Parathyroid adenoma (tissue), 2 donors: Measurements from ENCODE around the gene CACNA1B.

Source experiments
- H2AFZ ChIP-seq: fragments of 300-600 bp; sonication (generic); one replicate; pipeline ENCODE4 v1.7.0; 2017; ENCODE audit warnings: antibody characterized with exemption, mild to moderate bottlenecking
- H3K27ac ChIP-seq: fragments of 300-600 bp; sonication (generic); one replicate; pipeline ENCODE4 v1.7.0; 2017
- H3K27me3 ChIP-seq: fragments of 300-600 bp; sonication (generic); one replicate; pipeline ENCODE4 v1.7.0; 2017; ENCODE audit warnings: low read length; ENCODE audit not compliant: control insufficient read depth, insufficient read depth
- H3K36me3 ChIP-seq: fragments of 300-600 bp; sonication (generic); one replicate; pipeline ENCODE4 v1.7.0; 2017; ENCODE audit warnings: low read length; ENCODE audit not compliant: control insufficient read depth, insufficient read depth
- H3K4me1 ChIP-seq: fragments of 300-600 bp; sonication (generic); one replicate; pipeline ENCODE4 v1.7.0; 2017; ENCODE audit warnings: control low read depth
- H3K4me2 ChIP-seq: fragments of 300-600 bp; sonication (generic); one replicate; pipeline ENCODE4 v1.7.0; 2017; ENCODE audit warnings: low read length
- H3K4me3 ChIP-seq: fragments of 300-600 bp; sonication (generic); one replicate; pipeline ENCODE4 v1.7.0; 2017; ENCODE audit warnings: low read depth, low read length
- H3K79me2 ChIP-seq: fragments of 300-600 bp; sonication (generic); one replicate; pipeline ENCODE4 v1.7.0; 2017; ENCODE audit warnings: control low read depth
- H3K9ac ChIP-seq: fragments of 300-600 bp; sonication (generic); one replicate; pipeline ENCODE4 v1.7.0; 2017; ENCODE audit warnings: mild to moderate bottlenecking
- H3K9me3 ChIP-seq: fragments of 300-600 bp; sonication (generic); one replicate; pipeline ENCODE4 v1.7.0; 2017; ENCODE audit warnings: low read length; ENCODE audit not compliant: control insufficient read depth
- TF ChIP-seq, protein P1 (sequence below): fragments of 300-600 bp; sonication (generic); IDR thresholded peaks from one replicate; pipeline ENCODE4 v1.7.0; 2017; ENCODE audit warnings: antibody characterized with exemption, mild to moderate bottlenecking
- donor health status: primary hyperparathyroidism.

Gene CACNA1B

DNA sequence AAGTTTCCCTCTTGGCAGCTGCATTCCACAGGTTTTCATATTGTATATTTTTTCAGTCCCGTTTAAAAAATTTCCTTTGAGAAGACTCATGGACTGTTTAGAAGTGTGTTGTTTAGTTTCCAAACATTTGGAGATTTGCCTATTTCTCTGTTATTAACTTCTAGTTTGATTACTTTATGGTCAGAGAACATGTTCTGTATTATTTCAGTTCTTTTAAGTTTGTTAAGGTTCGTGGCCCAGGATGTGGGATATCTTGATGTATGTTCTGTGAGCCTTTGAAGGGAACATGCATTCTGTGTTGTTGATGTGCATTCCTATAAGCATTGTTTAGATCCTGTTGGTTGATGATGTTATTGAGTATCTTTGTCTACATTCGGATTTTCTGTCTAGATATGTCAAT, 153.6 kb downstream of the CACNA1B start:
- H3K4me2 ChIP-seq = no peak overlapping the region
- no peaks in the 10 kb centered on the region for H3K36me3 ChIP-seq
- H3K9me3 ChIP-seq = no peaks in the 10 kb centered on the region
- H3K79me2 ChIP-seq = no peaks in the 10 kb centered on the region
- TF ChIP-seq, protein P1, sequence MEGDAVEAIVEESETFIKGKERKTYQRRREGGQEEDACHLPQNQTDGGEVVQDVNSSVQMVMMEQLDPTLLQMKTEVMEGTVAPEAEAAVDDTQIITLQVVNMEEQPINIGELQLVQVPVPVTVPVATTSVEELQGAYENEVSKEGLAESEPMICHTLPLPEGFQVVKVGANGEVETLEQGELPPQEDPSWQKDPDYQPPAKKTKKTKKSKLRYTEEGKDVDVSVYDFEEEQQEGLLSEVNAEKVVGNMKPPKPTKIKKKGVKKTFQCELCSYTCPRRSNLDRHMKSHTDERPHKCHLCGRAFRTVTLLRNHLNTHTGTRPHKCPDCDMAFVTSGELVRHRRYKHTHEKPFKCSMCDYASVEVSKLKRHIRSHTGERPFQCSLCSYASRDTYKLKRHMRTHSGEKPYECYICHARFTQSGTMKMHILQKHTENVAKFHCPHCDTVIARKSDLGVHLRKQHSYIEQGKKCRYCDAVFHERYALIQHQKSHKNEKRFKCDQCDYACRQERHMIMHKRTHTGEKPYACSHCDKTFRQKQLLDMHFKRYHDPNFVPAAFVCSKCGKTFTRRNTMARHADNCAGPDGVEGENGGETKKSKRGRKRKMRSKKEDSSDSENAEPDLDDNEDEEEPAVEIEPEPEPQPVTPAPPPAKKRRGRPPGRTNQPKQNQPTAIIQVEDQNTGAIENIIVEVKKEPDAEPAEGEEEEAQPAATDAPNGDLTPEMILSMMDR = no peak
- no peaks in the 10 kb centered on the region for H3K4me1 ChIP-seq
- no peak overlapping the region for H3K27ac ChIP-seq
- H2AFZ ChIP-seq = no peak overlapping the region
- H3K9ac ChIP-seq = no peak overlapping the region
- no peak overlapping the region for H3K4me3 ChIP-seq
- H3K27me3 ChIP-seq = no peaks in the 10 kb centered on the region

DNA sequence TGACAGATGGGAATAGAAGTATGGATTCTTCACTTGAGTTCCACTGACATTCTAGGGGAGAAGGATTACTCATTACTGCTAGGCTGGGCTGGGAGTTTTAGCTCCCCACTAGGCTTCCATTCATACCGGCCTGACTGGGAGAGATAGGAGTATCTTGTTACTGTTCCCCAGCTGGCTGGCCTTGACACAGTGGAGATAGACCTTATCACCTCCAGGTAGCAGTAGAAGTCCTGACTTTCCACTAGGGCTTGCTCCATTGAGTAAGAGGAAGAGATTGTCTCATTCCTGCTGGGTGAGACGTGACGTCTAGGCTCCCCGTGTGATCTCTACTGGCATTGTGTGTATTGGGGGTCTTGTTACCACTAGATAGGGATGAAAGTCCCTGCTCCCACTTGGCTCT, 156.4 kb downstream of the CACNA1B start:
- Histone ChIP-seq H2AFZ (no peak overlapping the region), H3K4me2 (no peak overlapping the region), H3K79me2 (no peaks in the 10 kb centered on the region), H3K36me3 (no peaks in the 10 kb centered on the region), H3K9ac (no peak overlapping the region), H3K4me1 (no peaks in the 10 kb centered on the region), H3K4me3 (no peak overlapping the region), H3K27ac (no peak overlapping the region), H3K9me3 (no peaks in the 10 kb centered on the region), H3K27me3 (no peaks in the 10 kb centered on the region)
- TF ChIP-seq, protein P1 = no peak

DNA sequence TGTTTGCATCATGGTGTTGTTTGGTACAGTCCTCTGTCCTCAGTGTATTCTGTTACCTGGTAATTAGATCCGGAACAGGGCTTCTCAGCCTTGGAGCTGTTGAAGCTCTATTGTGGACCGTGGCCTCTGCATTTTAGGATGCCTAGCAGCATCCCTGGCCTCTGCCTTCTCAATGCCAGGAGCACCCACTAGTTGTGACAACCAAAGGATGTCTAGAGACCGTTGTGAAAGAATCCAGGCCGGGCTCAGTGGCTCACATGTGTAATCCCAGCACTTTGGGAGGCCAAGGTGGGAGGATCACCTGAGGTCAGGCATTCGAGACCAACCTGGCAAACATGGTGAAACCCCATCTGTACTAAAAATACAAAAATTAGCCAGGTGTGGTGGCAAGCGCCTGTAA, 159.6 kb downstream of the CACNA1B start:
- Histone ChIP-seq H2AFZ (no peak overlapping the region), H3K79me2 (no peaks in the 10 kb centered on the region), H3K9ac (no peak overlapping the region), H3K27ac (no peak overlapping the region), H3K36me3 (no peaks in the 10 kb centered on the region), H3K4me3 (no peak overlapping the region), H3K4me1 (no peaks in the 10 kb centered on the region), H3K4me2 (no peak overlapping the region), H3K27me3 (no peaks in the 10 kb centered on the region), H3K9me3 (no peaks in the 10 kb centered on the region)
- TF ChIP-seq, protein P1 = no peak

DNA sequence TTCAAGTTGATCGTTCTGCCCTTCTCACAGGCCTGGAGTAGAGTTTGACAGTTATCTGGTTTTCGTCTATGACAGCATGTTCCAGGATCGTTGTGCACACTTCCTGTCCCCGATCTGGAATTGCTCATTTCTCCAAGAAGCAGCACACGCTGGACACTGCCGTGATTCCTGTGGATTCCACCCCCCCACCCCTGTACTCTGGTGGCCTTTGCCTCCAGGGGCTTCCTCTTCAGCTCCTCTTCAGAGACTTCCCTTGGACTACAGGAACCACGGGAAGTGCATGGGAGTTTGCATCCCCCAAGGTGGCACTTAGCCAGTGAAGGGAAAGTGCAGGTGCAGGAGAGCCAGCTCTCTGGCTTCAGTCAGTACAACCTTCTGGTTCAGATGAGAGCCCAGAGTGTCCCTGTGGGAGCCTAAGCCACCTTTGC, 160.7 kb downstream of the CACNA1B start:
- Histone ChIP-seq H3K36me3 (no peaks in the 10 kb centered on the region), H3K4me3 (no peak overlapping the region), H3K4me1 (no peaks in the 10 kb centered on the region), H3K79me2 (no peaks in the 10 kb centered on the region), H2AFZ (no peak overlapping the region), H3K4me2 (no peak overlapping the region), H3K9me3 (no peaks in the 10 kb centered on the region), H3K27ac (no peak overlapping the region), H3K27me3 (no peaks in the 10 kb centered on the region), H3K9ac (no peak overlapping the region)
- TF ChIP-seq, protein P1 = no peak
